ENCODE data around the gene PLA2G4B.
"Not testable (repeated sequence)": the region's sequence is repeated elsewhere in the genome, so short reads cannot be mapped to it uniquely, and the experiment has no call there.

PLA2G4B gene

GRCh38 chr15:41827880-41828806 is 10.5 kb upstream of the PLA2G4B start, which contains the start of gene JMJD7:
TSS of gene JMJD7 (plus strand) at chr15:41828092. CDS start at chr15:41828125, 33 bp downstream.
- DNase-seq = peak; percentile 86

- DNase-seq = no peak
Observed at GRCh38 chr15:41828807-41829141, 9.9 kb upstream of the PLA2G4B start.

GRCh38 chr15:41829959-41830646 is 8.5 kb upstream of the PLA2G4B start:
- no peak for DNase-seq

GRCh38 chr15:41831291-41831690 is 7.4 kb upstream of the PLA2G4B start:
- not testable (repeated sequence) for DNase-seq

- DNase-seq = no peak
Observed at GRCh38 chr15:41832208-41832607, 6.4 kb upstream of the PLA2G4B start.

GRCh38 chr15:41832875-41833274 is 5.8 kb upstream of the PLA2G4B start:
- DNase-seq = no peak

GRCh38 chr15:41834096-41834495 is 4.6 kb upstream of the PLA2G4B start:
- no peak for DNase-seq

GRCh38 chr15:41836073-41836472 is 2.6 kb upstream of the PLA2G4B start:
- DNase-seq = no peak

GRCh38 chr15:41836713-41837454 is 1.8 kb upstream of the PLA2G4B start:
- DNase-seq = no peak

GRCh38 chr15:41839781-41840491 is 1.3 kb downstream of the PLA2G4B start:
- no peak for DNase-seq

- DNase-seq = no peak
Observed at GRCh38 chr15:41840673-41841072, 2.0 kb downstream of the PLA2G4B start.

- no peak for DNase-seq
Observed at GRCh38 chr15:41841131-41841530, 2.5 kb downstream of the PLA2G4B start.

GRCh38 chr15:41842229-41842628 is 3.6 kb downstream of the PLA2G4B start:
- DNase-seq = no peak

- no peak for DNase-seq
Observed at GRCh38 chr15:41843571-41843970, 4.9 kb downstream of the PLA2G4B start.

GRCh38 chr15:41844814-41845213 is 6.2 kb downstream of the PLA2G4B start:
- no peak for DNase-seq

GRCh38 chr15:41847206-41847605 is 8.6 kb downstream of the PLA2G4B start:
- no peak for DNase-seq

GRCh38 chr15:41847981-41848380 is 9.3 kb downstream of the PLA2G4B start:
- no peak for DNase-seq

GRCh38 chr15:41848631-41849030 is 10.0 kb downstream of the PLA2G4B start:
- DNase-seq = no peak

- DNase-seq = no peak
Observed at GRCh38 chr15:41849204-41849603, 10.6 kb downstream of the PLA2G4B start.

- no peak for DNase-seq
Observed at GRCh38 chr15:41849861-41850260, 11.2 kb downstream of the PLA2G4B start.

GRCh38 chr15:41850482-41851166 is 12.0 kb downstream of the PLA2G4B start:
- DNase-seq = no peak

GRCh38 chr15:41851167-41851523 is 12.5 kb downstream of the PLA2G4B start:
- no peak for DNase-seq

Data from RPMI8226 (cell line).